Panc1 (cell line): Measurements from ENCODE around the gene PDE8B. TPM values are rescaled to one million over a fixed set of nuclear protein-coding genes. Genes with fewer than 3 reads are reported as not detected.

Experiments used
- ATAC-seq: fragments of 200-7000 bp; cut with Tn5 transposase; 2 replicates; pipeline ENCODE4 v1.9.1; 2020; ENCODE audit warnings: mild to moderate bottlenecking, moderate library complexity
- BruUV-seq: library from RNA; stranded (reverse); fragments of 400-500 nt; replicated peaks from 2 replicates; lab custom pipeline; 2021; lab: Mats Ljungman, UMichigan
- CTCF ChIA-PET: fragments of 300-600 bp; sonication (Branson Sonifier 250); formaldehyde crosslinking; loops from one replicate; lab custom pipeline; 2022; ENCODE audit warnings: antibody characterized with exemption; lab: Charles Lee
- POLR2A ChIA-PET: fragments of 300-600 bp; sonication (Branson Sonifier 250); formaldehyde crosslinking; loops from one replicate; lab custom pipeline; 2022; ENCODE audit warnings: antibody characterized with exemption; lab: Charles Lee
- DNase-seq: peaks from one replicate; pipeline ENCODE4 v3.0.0-alpha.2; 2010; ENCODE audit warnings: low read depth, low spot score
- H3K27ac ChIP-seq: 2 replicates; pipeline ENCODE4 v1.5.1; 2011; ENCODE audit warnings: mild to moderate bottlenecking, low read length, inconsistent platforms
- H3K27me3 ChIP-seq: fragments of 200-500 bp; sonication (Bioruptor generic); 2 replicates; pipeline ENCODE4 v1.6.0; 2014; ENCODE audit warnings: low read length, inconsistent platforms; ENCODE audit not compliant: control insufficient read depth, insufficient read depth
- H3K36me3 ChIP-seq: fragments of 200-500 bp; sonication (Bioruptor generic); 2 replicates; pipeline ENCODE4 v1.5.1; 2014; ENCODE audit warnings: inconsistent platforms, mild to moderate bottlenecking, low read length, moderate library complexity; ENCODE audit not compliant: control insufficient read depth, insufficient read depth
- H3K4me1 ChIP-seq: 2 replicates; pipeline ENCODE4 v1.5.1; 2011; ENCODE audit warnings: inconsistent platforms, mild to moderate bottlenecking, low read length, moderate library complexity; ENCODE audit not compliant: control insufficient read depth, insufficient read depth
- H3K4me3 ChIP-seq, 2 experiments: 2 replicates each; pipeline ENCODE4 v1.5.1; 2011 to 2012; ENCODE audit warnings: low read depth in 2 of 2, low read length in 2 of 2, mild to moderate bottlenecking in 2 of 2, inconsistent platforms in 1 of 2, moderate library complexity in 1 of 2
- H3K9me3 ChIP-seq: fragments of 200-500 bp; sonication (Bioruptor generic); 2 replicates; pipeline ENCODE4 v1.5.1; 2014; ENCODE audit warnings: low read depth, mild to moderate bottlenecking, inconsistent platforms, low read length, moderate library complexity; ENCODE audit not compliant: control insufficient read depth, insufficient read depth
- CTCF ChIP-seq: fragments of 450-650 bp; IDR thresholded peaks from 2 replicates; pipeline ENCODE4 v1.5.1; 2017; ENCODE audit warnings: mild to moderate bottlenecking
- POLR2AphosphoS5 ChIP-seq: IDR thresholded peaks from 2 replicates; pipeline ENCODE4 v1.6.1; 2012; ENCODE audit warnings: mild to moderate bottlenecking, low read depth, low read length, moderate library complexity
- REST ChIP-seq, 2 experiments: IDR thresholded peaks; 2 replicates each; pipeline ENCODE4 v1.6.1; 2011 to 2012; ENCODE audit warnings: low read depth in 2 of 2, control low read depth in 1 of 2, low read length in 1 of 2, mild to moderate bottlenecking in 1 of 2, moderate library complexity in 1 of 2; ENCODE audit not compliant: insufficient read depth in 1 of 2
- SIN3A ChIP-seq: IDR thresholded peaks from 2 replicates; pipeline ENCODE4 v1.6.1; 2012; ENCODE audit warnings: low read depth, mild to moderate bottlenecking, low read length, moderate library complexity, borderline replicate concordance; ENCODE audit not compliant: insufficient read depth
- TCF7L2 ChIP-seq: IDR thresholded peaks from 2 replicates; pipeline ENCODE4 v1.6.1; 2011; ENCODE audit warnings: mild to moderate bottlenecking, low read depth, low read length, inconsistent platforms
- in situ Hi-C: cut with HindIII; loops from 2 replicates; pipeline ENCODE4 v1.10.0; 2016; ENCODE audit warnings: low sequenced_read_pairs, low pct_unique_long_range_greater_than_20kb
- intact Hi-C: fragments of 100-400 bp; cut with micrococcal nuclease; formaldehyde crosslinking; loops from one replicate; pipeline ENCODE4 v1.10.0; 2022; ENCODE audit not compliant: unreplicated experiment
- total RNA-seq: library from RNA; stranded (reverse); gene quantifications from one replicate; pipeline ENCODE4 v1.2.1, GENCODE V29; 2021; ENCODE audit not compliant: unreplicated experiment

Gene PDE8B
- total RNA-seq, 1 experiment from 2014 or later = 0.62 TPM

GRCh38 chr5:77360973-77361372 is 150.5 kb downstream of the PDE8B start:
- H3K4me1 ChIP-seq = no peaks in the 10 kb centered on the region
- BruUV-seq = no TSS peak
- no peaks in the 10 kb centered on the region for H3K36me3 ChIP-seq
- intact Hi-C loops = no loop called here
- no peak overlapping the region for H3K27ac ChIP-seq
- POLR2A ChIA-PET = no interaction called here
- ATAC-seq = no peak
- no peak for DNase-seq
- H3K9me3 ChIP-seq = no peaks in the 10 kb centered on the region
- CTCF ChIA-PET = interaction anchor here (0.6 kb wide), 1 partner anchor 26 kb away, joined by 3 read pairs; no protein-coding TSS in a partner anchor
- no peak overlapping the region for H3K4me3 ChIP-seq
- TF ChIP-seq REST (IDR thresholded peaks at IDR 0.05; ENCODE audit: insufficient read depth in 1 of 2, low read depth in 2 of 2, low read length in 1 of 2) (no peak), SIN3A (no peak), CTCF (no peak), TCF7L2 (no peak), POLR2AphosphoS5 (no peak)
- H3K27me3 ChIP-seq = no peaks in the 10 kb centered on the region
- in situ Hi-C loops = no loop called here

GRCh38 chr5:77366717-77367500 is 156.4 kb downstream of the PDE8B start:
- no TSS peak for BruUV-seq
- CTCF ChIA-PET = no interaction called here
- H3K27ac ChIP-seq = no peak overlapping the region
- intact Hi-C loops = no loop called here
- in situ Hi-C loops = no loop called here
- H3K27me3 ChIP-seq = no peaks in the 10 kb centered on the region
- TF ChIP-seq CTCF (no peak), SIN3A (no peak), REST (IDR thresholded peaks at IDR 0.05; ENCODE audit: insufficient read depth in 1 of 2, low read depth in 2 of 2, low read length in 1 of 2) (no peak), POLR2AphosphoS5 (no peak), TCF7L2 (no peak)
- no peaks in the 10 kb centered on the region for H3K9me3 ChIP-seq
- no peak for DNase-seq
- no peaks in the 10 kb centered on the region for H3K36me3 ChIP-seq
- H3K4me1 ChIP-seq = no peaks in the 10 kb centered on the region
- ATAC-seq = no peak
- POLR2A ChIA-PET = no interaction called here
- no peak overlapping the region for H3K4me3 ChIP-seq
